ENCODE results near the gene PLCXD3.

DNA sequence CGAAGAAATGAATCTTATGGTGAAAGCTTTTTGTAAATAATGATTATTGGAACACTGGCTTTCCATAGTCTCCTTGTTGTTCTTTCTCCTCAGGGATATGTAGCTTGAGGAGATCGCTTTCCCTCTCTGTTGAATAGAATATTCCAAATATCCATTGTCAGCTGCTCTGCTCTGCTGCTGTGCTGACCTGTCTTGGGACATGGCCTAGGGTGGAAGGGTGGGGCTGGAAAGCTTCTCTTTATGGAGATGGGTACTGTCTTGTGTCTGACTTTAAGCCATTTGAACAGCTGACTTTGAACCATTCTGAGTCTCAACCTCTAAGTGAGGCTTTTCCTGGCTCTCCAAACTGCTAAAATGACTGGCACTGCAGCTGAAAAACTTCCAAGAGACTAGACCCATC, 135.8 kb downstream of the PLCXD3 start:
- TF ChIP-seq OSR1 (CRISPR knock-in tag; IDR thresholded peaks at IDR 0.05) (no peak), ZFP30 (CRISPR knock-in tag; IDR thresholded peaks at IDR 0.05) (no peak), ESRRG (CRISPR knock-in tag; IDR thresholded peaks at IDR 0.05) (no peak)
